ENCODE measurements around the gene MYO3B. TPM values are rescaled to one million over a fixed set of nuclear protein-coding genes. Genes with fewer than 3 reads are reported as not detected.

MYO3B gene
- total and polyA plus RNA-seq, 3 donors from 2014 or later, result 1.4 to 3.5 (median 2.5) TPM

DNA sequence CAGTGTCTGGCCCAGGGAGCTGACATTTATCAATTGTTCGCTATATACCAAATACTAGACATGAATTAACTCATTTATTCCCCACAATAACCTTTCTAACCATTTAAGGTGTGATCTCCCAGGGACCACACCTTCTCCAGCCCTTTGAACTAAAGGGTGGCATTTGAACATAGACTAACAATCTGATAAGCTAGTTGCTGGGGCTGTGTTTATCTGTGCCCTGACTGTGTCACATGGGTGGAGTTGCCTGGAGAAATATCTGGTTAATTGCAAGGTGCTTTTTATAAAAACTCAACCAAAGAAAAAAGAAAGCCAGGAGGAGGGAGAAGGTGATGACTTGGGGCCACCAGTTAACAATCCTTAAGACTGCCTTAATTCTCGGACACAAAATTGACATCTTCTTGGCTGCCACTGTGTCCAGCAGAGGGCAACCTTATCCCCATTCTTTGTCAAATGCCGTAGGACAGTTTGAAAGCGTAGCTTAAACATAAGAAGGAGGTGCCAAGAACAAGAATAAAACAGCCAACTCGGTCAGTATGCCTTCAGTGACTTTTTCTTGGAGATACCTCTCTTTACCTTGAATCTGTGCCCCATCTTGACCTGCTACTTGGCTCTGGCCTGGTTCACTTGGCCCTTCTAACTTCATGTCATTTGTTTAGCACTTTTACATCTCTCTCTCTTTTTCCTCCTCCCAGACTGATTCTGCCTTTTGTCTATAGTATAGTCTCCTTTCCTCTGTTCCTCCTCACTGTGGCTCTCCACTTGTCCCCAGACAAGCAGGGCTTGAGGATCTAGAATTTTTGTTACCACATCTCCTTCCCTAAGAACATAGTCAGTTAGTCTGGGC lies 183.4 kb downstream of the MYO3B start:
- 52 to 57% methylated on average over 5 of the region's 5 CpGs for WGBS, 2 donors
- H3K4me1 ChIP-seq, result no peaks in the 10 kb centered on the region
- H3K9me3 ChIP-seq, result no peaks in the 10 kb centered on the region
- TF ChIP-seq, protein P1, sequence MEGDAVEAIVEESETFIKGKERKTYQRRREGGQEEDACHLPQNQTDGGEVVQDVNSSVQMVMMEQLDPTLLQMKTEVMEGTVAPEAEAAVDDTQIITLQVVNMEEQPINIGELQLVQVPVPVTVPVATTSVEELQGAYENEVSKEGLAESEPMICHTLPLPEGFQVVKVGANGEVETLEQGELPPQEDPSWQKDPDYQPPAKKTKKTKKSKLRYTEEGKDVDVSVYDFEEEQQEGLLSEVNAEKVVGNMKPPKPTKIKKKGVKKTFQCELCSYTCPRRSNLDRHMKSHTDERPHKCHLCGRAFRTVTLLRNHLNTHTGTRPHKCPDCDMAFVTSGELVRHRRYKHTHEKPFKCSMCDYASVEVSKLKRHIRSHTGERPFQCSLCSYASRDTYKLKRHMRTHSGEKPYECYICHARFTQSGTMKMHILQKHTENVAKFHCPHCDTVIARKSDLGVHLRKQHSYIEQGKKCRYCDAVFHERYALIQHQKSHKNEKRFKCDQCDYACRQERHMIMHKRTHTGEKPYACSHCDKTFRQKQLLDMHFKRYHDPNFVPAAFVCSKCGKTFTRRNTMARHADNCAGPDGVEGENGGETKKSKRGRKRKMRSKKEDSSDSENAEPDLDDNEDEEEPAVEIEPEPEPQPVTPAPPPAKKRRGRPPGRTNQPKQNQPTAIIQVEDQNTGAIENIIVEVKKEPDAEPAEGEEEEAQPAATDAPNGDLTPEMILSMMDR (IDR thresholded peaks at IDR 0.05), result peak in 2 of 3 experiments; percentile 52 to 53
- no peak for TF ChIP-seq POLR2A (IDR thresholded peaks at IDR 0.05)
- H3K36me3 ChIP-seq (ENCODE audit: low read depth, missing control alignments), result no peaks in the 10 kb centered on the region
- DNase-seq, result peak; percentile 70
- intact Hi-C loops (cut with DNase I; ENCODE audit: low total_unique reads), result no loop called here
- H3K4me3 ChIP-seq, result no peak overlapping the region
- H3K27me3 ChIP-seq, result no peaks in the 10 kb centered on the region
- no peak overlapping the region for H3K27ac ChIP-seq

DNA sequence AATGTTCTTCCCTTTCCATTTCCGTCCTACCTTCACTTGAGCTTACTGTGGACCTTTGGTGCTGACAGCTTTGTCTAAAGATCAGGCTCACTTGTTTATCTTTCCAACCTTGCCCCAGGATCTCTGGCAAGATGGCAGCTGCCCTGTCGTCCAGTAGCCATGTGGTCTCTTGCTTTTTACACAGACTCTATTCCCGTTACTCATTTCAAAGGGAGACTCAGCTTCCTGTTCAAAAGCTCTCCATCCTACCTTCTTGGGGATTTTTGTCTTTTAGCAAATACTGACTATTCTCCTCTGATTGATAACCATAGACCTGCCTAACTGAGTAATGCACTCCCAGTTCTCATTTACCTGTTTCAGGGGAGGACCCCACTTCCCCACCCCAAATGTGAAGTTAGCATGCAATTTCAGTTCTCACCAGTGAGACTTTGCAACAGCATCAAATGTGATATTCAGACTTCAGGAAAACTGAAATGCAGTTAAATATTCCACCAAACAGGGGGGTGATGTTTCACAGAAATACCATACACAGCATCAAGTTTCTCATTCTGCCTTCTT lies 184.4 kb downstream of the MYO3B start:
- DNase-seq, result no peak
- Histone ChIP-seq H3K9me3 (no peaks in the 10 kb centered on the region), H3K4me1 (no peaks in the 10 kb centered on the region), H3K4me3 (no peak overlapping the region), H3K36me3 (ENCODE audit: low read depth, missing control alignments) (no peaks in the 10 kb centered on the region), H3K27ac (no peak overlapping the region), H3K27me3 (no peaks in the 10 kb centered on the region)
- 91 to 93% methylated on average over 3 of the region's 3 CpGs for WGBS, 2 donors
- intact Hi-C loops (cut with DNase I; ENCODE audit: low total_unique reads), result no loop called here
- TF ChIP-seq, protein P1 (IDR thresholded peaks at IDR 0.05), result no peak
- no peak for TF ChIP-seq POLR2A (IDR thresholded peaks at IDR 0.05)

DNA sequence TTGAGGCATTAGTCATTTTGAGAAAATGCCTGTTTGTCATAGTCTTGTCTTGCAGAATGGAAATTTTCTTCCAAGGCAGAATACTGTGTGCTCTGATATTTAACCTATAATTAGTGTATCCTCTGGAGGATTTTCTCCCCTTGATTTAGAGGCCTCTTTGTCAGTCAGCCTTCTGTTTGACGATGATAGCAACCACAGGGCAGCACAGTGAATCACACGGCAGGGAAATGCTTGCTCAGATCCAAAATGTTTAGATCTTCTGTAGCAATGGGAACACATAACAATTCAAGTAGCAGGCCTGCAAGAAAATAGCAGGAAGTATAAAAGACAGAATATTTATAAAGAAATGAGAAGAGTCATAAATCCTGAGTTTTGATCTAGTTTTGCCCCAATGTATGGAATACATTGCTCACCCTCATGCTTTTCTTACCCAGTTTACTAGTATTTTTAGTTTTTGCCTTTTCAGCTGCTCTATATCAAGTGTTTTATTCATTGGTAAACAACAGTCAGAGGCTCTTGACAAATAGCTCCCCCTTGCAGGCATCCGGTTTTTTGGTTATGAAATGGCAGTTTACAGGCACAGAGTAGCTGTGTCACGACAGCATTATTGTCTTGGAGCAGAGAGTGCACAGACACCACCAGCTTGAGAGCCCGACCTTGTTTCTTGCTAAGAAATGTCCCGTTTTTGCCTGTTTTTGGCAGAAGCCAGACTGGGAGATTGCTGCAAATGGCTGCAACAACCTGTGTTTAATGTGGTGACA lies 185.1 kb downstream of the MYO3B start:
- Histone ChIP-seq H3K27ac (no peak overlapping the region), H3K9me3 (no peaks in the 10 kb centered on the region), H3K4me3 (no peak overlapping the region), H3K27me3 (no peaks in the 10 kb centered on the region), H3K4me1 (no peaks in the 10 kb centered on the region), H3K36me3 (ENCODE audit: low read depth, missing control alignments) (no peaks in the 10 kb centered on the region)
- TF ChIP-seq, protein P1 (IDR thresholded peaks at IDR 0.05), result no peak
- TF ChIP-seq POLR2A (IDR thresholded peaks at IDR 0.05), result no peak
- WGBS, 2 donors, result 73 to 80% methylated on average over 6 of the region's 6 CpGs
- intact Hi-C loops (cut with DNase I; ENCODE audit: low total_unique reads), result no loop called here
- no peak for DNase-seq

DNA sequence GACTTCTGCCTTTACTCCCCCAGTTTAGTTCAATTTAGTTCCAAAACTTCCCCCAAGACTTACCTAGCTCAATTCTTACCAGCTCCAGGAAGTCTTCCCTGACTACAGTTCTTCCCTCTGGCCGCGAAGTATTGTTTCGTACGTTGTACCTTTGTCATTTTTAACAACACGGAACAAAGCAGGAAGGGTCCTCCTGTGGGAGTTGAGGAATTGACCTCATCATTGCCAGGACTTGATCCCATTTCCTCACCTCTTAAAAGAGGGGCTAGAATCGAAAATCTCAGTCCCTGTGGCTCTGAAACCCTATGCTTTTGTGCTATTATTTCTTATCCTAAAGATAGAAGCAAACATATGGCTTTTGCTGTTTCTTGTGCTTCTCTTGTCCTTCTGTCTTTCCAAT lies 187.1 kb downstream of the MYO3B start:
- H3K4me1 ChIP-seq, result no peaks in the 10 kb centered on the region
- no peaks in the 10 kb centered on the region for H3K9me3 ChIP-seq
- WGBS, 2 donors, result 79 to 86% methylated on average over 6 of the region's 6 CpGs
- no peak overlapping the region for H3K27ac ChIP-seq
- H3K36me3 ChIP-seq (ENCODE audit: low read depth, missing control alignments), result no peaks in the 10 kb centered on the region
- no peak for DNase-seq
- no peaks in the 10 kb centered on the region for H3K27me3 ChIP-seq
- intact Hi-C loops (cut with DNase I; ENCODE audit: low total_unique reads), result no loop called here
- TF ChIP-seq, protein P1 (IDR thresholded peaks at IDR 0.05), result no peak
- no peak for TF ChIP-seq POLR2A (IDR thresholded peaks at IDR 0.05)
- H3K4me3 ChIP-seq, result no peak overlapping the region
